ENCODE measurements around the gene KLF13. TPM values are rescaled to one million over a fixed set of nuclear protein-coding genes. Genes with fewer than 3 reads are reported as not detected.

Gene KLF13
- total RNA-seq: 100 to 1,000 TPM in 2 of 4 donors, 10 to 100 TPM in 2; 50.8 to 151 (median 98.7) TPM

- intact Hi-C loops (cut with DNase I; ENCODE audit: low total_unique reads): loop anchor here (5.0 kb wide), 2 partner anchors 41 to 109 kb away; no protein-coding TSS in a partner anchor
- DNase-seq (ENCODE audit: low spot score in 2 of 2): peak; percentile 98 to 100
- peak within 1 kb of the TSS; percentile 68 for H3K4me3 ChIP-seq (ENCODE audit: low read depth, poor library complexity, severe bottlenecking)
- TF ChIP-seq, protein P1, sequence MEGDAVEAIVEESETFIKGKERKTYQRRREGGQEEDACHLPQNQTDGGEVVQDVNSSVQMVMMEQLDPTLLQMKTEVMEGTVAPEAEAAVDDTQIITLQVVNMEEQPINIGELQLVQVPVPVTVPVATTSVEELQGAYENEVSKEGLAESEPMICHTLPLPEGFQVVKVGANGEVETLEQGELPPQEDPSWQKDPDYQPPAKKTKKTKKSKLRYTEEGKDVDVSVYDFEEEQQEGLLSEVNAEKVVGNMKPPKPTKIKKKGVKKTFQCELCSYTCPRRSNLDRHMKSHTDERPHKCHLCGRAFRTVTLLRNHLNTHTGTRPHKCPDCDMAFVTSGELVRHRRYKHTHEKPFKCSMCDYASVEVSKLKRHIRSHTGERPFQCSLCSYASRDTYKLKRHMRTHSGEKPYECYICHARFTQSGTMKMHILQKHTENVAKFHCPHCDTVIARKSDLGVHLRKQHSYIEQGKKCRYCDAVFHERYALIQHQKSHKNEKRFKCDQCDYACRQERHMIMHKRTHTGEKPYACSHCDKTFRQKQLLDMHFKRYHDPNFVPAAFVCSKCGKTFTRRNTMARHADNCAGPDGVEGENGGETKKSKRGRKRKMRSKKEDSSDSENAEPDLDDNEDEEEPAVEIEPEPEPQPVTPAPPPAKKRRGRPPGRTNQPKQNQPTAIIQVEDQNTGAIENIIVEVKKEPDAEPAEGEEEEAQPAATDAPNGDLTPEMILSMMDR (IDR thresholded peaks at IDR 0.05): no peak
- TF ChIP-seq POLR2A (IDR thresholded peaks at IDR 0.05): peak in 1 of 2 donors; percentile 88
- 0 to 1% methylated on average over 26 to 51 of the region's 99 CpGs for WGBS, 2 donors
Measured at GRCh38 chr15:31326156-31326874, at the start of gene KLF13. Gene KLF13, plus strand, starts transcription at chr15:31326835. Its CDS starts 378 bp downstream, at chr15:31327213.

DNA sequence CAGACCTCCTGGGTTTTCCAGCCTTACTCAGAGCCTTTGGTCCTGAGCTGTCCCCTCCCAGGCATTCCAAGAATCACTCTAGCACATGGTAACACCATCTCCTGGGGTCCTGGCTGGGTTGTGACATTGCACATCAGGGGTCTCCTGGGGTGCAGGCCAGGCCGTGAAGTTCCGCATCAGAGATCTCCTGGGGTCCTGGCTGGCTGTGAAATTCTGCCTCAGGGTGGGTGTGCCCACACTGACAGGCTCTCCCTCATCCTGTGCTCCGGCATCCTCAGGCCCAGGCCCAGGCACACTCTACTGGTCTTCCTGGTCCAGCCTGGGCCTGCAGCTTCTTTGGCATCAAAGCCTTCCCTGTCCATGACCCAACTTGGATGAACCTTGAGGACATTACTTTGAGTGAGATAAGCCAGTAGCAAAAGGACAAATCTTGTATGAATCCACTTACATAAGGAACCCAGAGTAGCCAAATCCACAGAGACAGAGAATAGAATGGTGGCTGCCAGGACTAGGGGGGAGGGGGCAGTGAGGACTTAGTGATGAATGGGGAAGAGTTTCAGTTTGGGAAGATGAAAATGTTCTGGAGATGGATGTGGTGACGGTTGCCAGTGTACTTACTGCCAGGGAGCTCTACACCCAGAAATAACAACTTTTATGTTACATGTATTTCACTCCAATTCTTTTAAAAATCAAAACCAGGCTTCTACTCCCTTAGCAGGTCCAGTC, 49.1 kb upstream of the KLF13 start:
- WGBS, 2 donors: 80 to 84% methylated on average over 4 of the region's 4 CpGs
- intact Hi-C loops (cut with DNase I; ENCODE audit: low total_unique reads): no loop called here
- DNase-seq (ENCODE audit: low spot score in 2 of 2): peak in 1 of 2 donors; percentile 58
- no peak for TF ChIP-seq POLR2A (IDR thresholded peaks at IDR 0.05)
- TF ChIP-seq, protein P1 (IDR thresholded peaks at IDR 0.05): no peak
- H3K4me3 ChIP-seq (ENCODE audit: low read depth, poor library complexity, severe bottlenecking): no peak overlapping the region

- 87 to 90% methylated on average over 6 of the region's 6 CpGs for WGBS, 2 donors
- DNase-seq (ENCODE audit: low spot score in 2 of 2): peak; percentile 13 to 53
- intact Hi-C loops (cut with DNase I; ENCODE audit: low total_unique reads): no loop called here
- TF ChIP-seq, protein P1 (IDR thresholded peaks at IDR 0.05): no peak
- TF ChIP-seq POLR2A (IDR thresholded peaks at IDR 0.05): no peak
- no peak overlapping the region for H3K4me3 ChIP-seq (ENCODE audit: low read depth, poor library complexity, severe bottlenecking)
Measured at GRCh38 chr15:31278061-31278445, 48.6 kb upstream of the KLF13 start.

GRCh38 chr15:31278544-31279220, 48.0 kb upstream of the KLF13 start:
- no peak for TF ChIP-seq POLR2A (IDR thresholded peaks at IDR 0.05)
- TF ChIP-seq, protein P1 (IDR thresholded peaks at IDR 0.05): no peak
- 94 to 98% methylated on average over 13 to 18 of the region's 18 CpGs for WGBS, 2 donors
- H3K4me3 ChIP-seq (ENCODE audit: low read depth, poor library complexity, severe bottlenecking): no peak overlapping the region
- intact Hi-C loops (cut with DNase I; ENCODE audit: low total_unique reads): no loop called here
- peak; percentile 12 to 84 for DNase-seq (ENCODE audit: low spot score in 2 of 2)

DNA sequence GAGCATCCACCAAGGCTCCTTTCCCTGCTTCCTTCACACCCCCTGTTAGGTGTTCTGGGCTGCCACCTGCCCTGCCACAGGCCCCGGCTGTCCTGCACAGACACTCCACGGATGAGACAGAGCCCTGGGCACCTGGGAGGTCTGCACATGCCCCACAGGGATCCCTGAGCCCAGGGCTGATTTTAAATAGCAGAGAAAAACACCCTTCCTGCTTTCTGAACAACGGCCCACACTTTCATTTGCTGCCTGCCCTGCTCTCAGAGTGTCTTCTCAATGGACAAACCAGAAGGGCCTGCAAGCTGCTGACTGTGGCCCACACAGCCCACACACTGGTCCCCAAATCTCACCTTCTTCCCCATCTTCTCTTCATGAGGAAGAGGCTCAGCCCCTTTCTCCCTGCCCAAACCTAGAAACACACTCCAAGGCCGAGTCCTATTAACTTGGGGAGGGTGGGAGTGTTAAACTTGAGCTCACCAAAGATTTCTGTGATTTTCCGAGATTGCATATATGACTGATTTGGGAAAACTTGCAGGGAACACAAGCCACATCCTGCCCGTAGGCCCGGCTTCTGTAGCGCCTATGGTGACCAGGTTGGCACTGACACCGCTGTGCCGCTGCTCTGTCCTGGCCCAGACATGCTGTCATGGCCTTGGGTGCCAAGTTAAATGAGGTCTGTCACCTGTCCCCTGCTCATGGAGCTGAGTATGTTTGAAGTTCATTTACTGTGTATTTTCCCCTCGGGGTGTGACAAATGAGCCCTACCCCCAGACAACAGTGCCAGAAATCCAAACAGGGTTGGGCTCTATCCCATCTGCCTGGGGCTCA, 47.2 kb upstream of the KLF13 start:
- peak; percentile 16 to 82 for DNase-seq (ENCODE audit: low spot score in 2 of 2)
- 58 to 61% methylated on average over 11 of the region's 11 CpGs for WGBS, 2 donors
- H3K4me3 ChIP-seq (ENCODE audit: low read depth, poor library complexity, severe bottlenecking): no peak overlapping the region
- intact Hi-C loops (cut with DNase I; ENCODE audit: low total_unique reads): no loop called here
- no peak for TF ChIP-seq POLR2A (IDR thresholded peaks at IDR 0.05)
- TF ChIP-seq, protein P1 (IDR thresholded peaks at IDR 0.05): no peak
